DND-41 (cell line): Measurements from ENCODE around the gene TMEM131L.

Source experiments
- ATAC-seq: fragments of 200-7000 bp; cut with Tn5 transposase; 3 replicates; pipeline ENCODE4 v1.9.1; 2021; ENCODE audit warnings: low read depth; ENCODE audit not compliant: insufficient read depth
- DNase-seq: peaks from one replicate; pipeline ENCODE4 v3.0.0-alpha.2; 2020
- H2AFZ ChIP-seq: 2 replicates; pipeline ENCODE4 v1.6.0; 2012; ENCODE audit warnings: low read depth, low read length
- H3K27ac ChIP-seq: 2 replicates; pipeline ENCODE4 v1.5.1; 2012; ENCODE audit warnings: low read length, inconsistent platforms
- H3K27me3 ChIP-seq: fragments of 200-600 bp; sonication (generic); 2 replicates; pipeline ENCODE4 v1.6.0; 2012; ENCODE audit warnings: low read length, mild to moderate bottlenecking, inconsistent platforms; ENCODE audit not compliant: insufficient read depth, poor library complexity
- H3K36me3 ChIP-seq: 2 replicates; pipeline ENCODE4 v1.5.1; 2012; ENCODE audit warnings: low read length, inconsistent platforms; ENCODE audit not compliant: insufficient read depth
- H3K4me1 ChIP-seq: 2 replicates; pipeline ENCODE4 v1.5.1; 2012; ENCODE audit warnings: mild to moderate bottlenecking, low read length; ENCODE audit not compliant: insufficient read depth
- H3K4me2 ChIP-seq: 2 replicates; pipeline ENCODE4 v1.6.0; 2012; ENCODE audit warnings: mild to moderate bottlenecking, moderate library complexity, low read length, inconsistent platforms; ENCODE audit not compliant: insufficient read depth
- H3K4me3 ChIP-seq, 2 experiments: fragments of 200-600 bp in 1 of 2; shearing (Covaris generic) in 1 of 2; 2 replicates each; pipeline ENCODE4 v1.5.1; 2012 to 2016; ENCODE audit warnings: inconsistent platforms in 2 of 2, low read length in 2 of 2, mild to moderate bottlenecking in 2 of 2, low read depth in 1 of 2, moderate library complexity in 1 of 2
- H3K79me2 ChIP-seq: 2 replicates; pipeline ENCODE4 v1.6.0; 2012; ENCODE audit warnings: low read length, inconsistent platforms; ENCODE audit not compliant: insufficient read depth
- H3K9ac ChIP-seq: 2 replicates; pipeline ENCODE4 v1.6.0; 2012; ENCODE audit warnings: low read depth, mild to moderate bottlenecking, inconsistent platforms, low read length, moderate library complexity
- H3K9me3 ChIP-seq: 2 replicates; pipeline ENCODE4 v1.5.1; 2012; ENCODE audit warnings: low read length, moderate library complexity, mild to moderate bottlenecking, inconsistent platforms; ENCODE audit not compliant: insufficient read depth, severe bottlenecking
- H4K20me1 ChIP-seq: 2 replicates; pipeline ENCODE4 v1.6.0; 2012; ENCODE audit warnings: low read length; ENCODE audit not compliant: insufficient read depth
- EZH2 ChIP-seq: IDR thresholded peaks from 3 replicates; pipeline ENCODE4 v1.6.1; 2012; ENCODE audit warnings: borderline replicate concordance, low read depth, mild to moderate bottlenecking, moderate library complexity, low read length, inconsistent platforms; ENCODE audit not compliant: severe bottlenecking
- TF ChIP-seq, protein P1 (sequence below): IDR thresholded peaks from 2 replicates; pipeline ENCODE4 v1.5.1; 2012; ENCODE audit warnings: borderline replicate concordance, low read length, moderate library complexity, mild to moderate bottlenecking; ENCODE audit not compliant: poor library complexity, severe bottlenecking; ENCODE audit errors: extremely low read depth

TMEM131L gene

DNA sequence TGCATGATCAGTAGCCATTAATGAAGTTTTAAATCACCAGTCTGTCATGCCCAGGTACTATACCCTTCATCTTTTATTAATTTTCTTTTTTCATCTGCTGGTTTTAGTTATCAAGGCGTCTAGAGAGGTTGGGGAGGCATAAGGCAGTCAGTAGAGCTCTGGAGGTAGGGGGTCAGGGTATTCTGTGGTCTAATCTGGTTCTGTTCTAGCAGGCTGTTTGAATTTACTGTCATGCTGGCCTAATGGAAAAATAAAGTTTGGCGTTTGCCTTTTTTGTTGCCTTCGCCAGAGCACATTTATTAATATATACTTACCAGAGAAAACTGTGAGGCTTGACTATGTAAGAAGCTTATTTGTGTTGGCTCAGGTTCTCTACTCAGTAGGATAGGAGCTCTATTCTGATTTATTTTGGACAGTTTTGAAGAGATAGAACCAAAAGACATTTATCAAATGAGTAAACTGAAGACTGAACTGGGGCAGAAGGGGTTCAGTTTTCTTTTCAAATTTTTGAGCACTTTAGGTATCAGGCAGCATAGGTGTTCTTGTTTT, 46.9 kb downstream of the TMEM131L start:
- Histone ChIP-seq H3K79me2 (peaks cover 100% of the 10 kb centered on the region), H3K9ac (no peak overlapping the region), H4K20me1 (peaks cover 63% of the 10 kb centered on the region; the same call in 1 of the 2 replicates), H2AFZ (no peak overlapping the region), H3K4me3 (no peak overlapping the region), H3K27me3 (no peaks in the 10 kb centered on the region), H3K4me2 (peak overlapping the region; percentile 18; the same call in 1 of the 2 replicates), H3K27ac (peak overlapping the region; percentile 51), H3K9me3 (no peaks in the 10 kb centered on the region), H3K4me1 (peaks cover 93% of the 10 kb centered on the region), H3K36me3 (peaks cover 73% of the 10 kb centered on the region)
- TF ChIP-seq, protein P1, sequence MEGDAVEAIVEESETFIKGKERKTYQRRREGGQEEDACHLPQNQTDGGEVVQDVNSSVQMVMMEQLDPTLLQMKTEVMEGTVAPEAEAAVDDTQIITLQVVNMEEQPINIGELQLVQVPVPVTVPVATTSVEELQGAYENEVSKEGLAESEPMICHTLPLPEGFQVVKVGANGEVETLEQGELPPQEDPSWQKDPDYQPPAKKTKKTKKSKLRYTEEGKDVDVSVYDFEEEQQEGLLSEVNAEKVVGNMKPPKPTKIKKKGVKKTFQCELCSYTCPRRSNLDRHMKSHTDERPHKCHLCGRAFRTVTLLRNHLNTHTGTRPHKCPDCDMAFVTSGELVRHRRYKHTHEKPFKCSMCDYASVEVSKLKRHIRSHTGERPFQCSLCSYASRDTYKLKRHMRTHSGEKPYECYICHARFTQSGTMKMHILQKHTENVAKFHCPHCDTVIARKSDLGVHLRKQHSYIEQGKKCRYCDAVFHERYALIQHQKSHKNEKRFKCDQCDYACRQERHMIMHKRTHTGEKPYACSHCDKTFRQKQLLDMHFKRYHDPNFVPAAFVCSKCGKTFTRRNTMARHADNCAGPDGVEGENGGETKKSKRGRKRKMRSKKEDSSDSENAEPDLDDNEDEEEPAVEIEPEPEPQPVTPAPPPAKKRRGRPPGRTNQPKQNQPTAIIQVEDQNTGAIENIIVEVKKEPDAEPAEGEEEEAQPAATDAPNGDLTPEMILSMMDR, result no peak
- TF ChIP-seq EZH2, result no peak
- DNase-seq (no peak), ATAC-seq (no peak)

DNA sequence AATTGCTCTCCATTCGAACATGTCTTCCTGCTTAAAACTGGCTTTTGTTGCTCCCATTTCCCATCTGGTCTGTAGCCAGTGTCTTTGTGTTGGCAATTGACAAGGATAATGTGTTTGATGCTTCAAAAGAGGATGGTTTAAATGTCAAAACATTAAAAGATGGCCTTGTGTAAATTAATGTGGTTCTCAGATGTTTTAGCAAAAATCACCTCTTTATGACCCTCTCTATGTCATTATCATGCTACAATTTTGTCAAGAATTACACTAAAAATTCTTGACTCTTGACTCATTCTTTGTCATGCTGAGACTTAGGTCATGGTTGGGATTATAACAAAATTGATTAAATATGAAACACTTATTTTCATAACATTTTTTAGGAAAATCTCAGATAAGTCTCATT, 47.4 kb downstream of the TMEM131L start:
- Histone ChIP-seq H3K4me2 (0 out of 2 replicates have a peak overlapping the region, but pooled peaks have one; percentile 15), H3K79me2 (peaks cover 100% of the 10 kb centered on the region), H3K4me3 (no peak overlapping the region), H3K9me3 (no peaks in the 10 kb centered on the region), H3K36me3 (peaks cover 72% of the 10 kb centered on the region), H4K20me1 (peaks cover 59% of the 10 kb centered on the region; the same call in 1 of the 2 replicates), H3K9ac (no peak overlapping the region), H3K4me1 (peaks cover 95% of the 10 kb centered on the region), H3K27me3 (no peaks in the 10 kb centered on the region), H2AFZ (no peak overlapping the region), H3K27ac (peak overlapping the region; percentile 43; the same call in 1 of the 2 replicates)
- TF ChIP-seq, protein P1, result no peak
- TF ChIP-seq EZH2, result no peak
- no peak for DNase-seq
- ATAC-seq, result no peak

DNA sequence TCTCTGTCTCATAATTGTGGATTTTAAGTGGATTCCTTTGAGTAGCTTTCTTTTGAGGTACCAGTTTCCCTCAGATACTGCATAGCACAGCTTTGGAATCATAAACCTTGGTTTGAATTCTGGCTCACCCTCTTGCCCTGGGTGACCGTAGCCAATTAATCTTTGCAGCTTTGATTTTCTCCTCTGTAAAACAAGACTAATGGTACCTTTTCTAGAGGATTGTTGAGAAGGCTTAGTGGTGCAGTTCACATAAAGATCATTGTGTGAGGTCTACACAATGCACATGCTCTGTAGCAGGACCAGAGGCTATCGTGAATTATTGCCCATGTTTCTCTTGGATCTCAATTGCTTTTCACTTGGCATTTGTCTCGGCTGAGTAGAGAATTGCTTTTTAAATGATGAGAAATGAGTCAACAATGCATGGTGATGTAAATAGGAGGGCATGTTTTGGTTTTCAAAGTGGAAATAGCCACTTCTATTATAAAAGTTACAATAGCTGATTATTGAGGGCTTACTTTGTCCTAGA, 47.9 kb downstream of the TMEM131L start:
- Histone ChIP-seq H3K36me3 (peaks cover 71% of the 10 kb centered on the region), H3K4me1 (peaks cover 99% of the 10 kb centered on the region), H4K20me1 (peaks cover 54% of the 10 kb centered on the region; the same call in 1 of the 2 replicates), H3K27me3 (no peaks in the 10 kb centered on the region), H3K4me2 (peak overlapping the region; percentile 15; the same call in 1 of the 2 replicates), H3K79me2 (peaks cover 100% of the 10 kb centered on the region), H3K27ac (peak overlapping the region; percentile 43), H3K9me3 (no peaks in the 10 kb centered on the region), H3K4me3 (no peak overlapping the region), H3K9ac (no peak overlapping the region), H2AFZ (no peak overlapping the region)
- DNase-seq, result no peak
- TF ChIP-seq, protein P1, result no peak
- no peak for TF ChIP-seq EZH2
- no peak for ATAC-seq
